ENCODE results near the gene ATP8B3. TPM values are rescaled to one million over a fixed set of nuclear protein-coding genes. Genes with fewer than 3 reads are reported as not detected.

Gene ATP8B3
- total and polyA plus RNA-seq, 9 of the 15 experiments (the other 6 are each of a cell fraction or from before 2014, with no cell fraction given) = 1.2 to 12.3 (median 3.8) TPM

DNA sequence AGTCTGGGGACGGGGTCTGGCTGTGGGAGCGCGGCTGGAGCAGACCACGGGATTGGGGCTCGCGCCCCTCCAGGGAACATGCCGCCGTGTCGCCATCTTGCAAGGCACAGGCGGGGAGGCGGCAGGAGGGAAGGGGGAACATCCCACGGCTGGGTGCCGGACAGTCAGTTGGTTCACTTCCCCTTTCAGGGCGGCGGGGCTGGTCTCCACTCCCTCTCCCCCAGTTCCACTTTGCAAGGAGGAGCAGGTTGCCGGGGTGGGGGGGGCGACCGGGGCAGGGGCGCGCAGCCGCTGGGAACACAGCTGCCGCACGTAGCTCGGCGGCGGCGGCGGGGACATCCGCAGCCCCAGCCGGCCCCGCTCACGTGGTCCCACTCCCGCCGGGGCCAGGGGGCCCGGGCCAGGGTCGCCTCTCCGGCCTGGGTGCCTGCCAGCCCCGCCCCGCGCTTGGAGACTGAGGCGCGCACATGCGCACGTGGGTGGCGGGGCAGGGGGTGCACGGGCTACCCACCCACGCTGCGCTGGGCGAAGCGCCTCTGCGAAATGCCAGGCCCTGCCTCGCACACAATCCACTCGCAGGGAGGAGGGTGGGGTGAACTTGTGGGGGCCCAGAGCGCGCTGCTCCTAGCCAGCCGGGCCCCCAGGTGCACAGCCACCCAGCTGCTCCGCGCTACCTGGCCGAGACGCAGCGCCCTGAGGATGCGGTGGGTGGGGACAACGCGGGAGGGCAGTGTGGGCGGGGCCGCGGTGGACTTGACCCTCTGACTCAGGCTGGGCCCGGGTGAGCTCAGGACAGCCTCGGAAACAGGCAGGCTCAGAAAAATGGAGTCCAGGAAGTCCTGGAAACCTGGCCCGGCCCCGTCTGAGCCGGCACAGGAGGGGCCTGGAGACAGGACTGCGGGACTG is 44.9 kb upstream of the ATP8B3 start (continued):
- TF ChIP-seq ZNF263 (CRISPR knock-in tag; IDR thresholded peaks at IDR 0.05; ENCODE audit: borderline replicate concordance) (no peak), NR3C1 (CRISPR knock-in tag; IDR thresholded peaks at IDR 0.05) (0 out of 2 replicates have a peak, but pooled peaks have one; percentile 48), CREM (IDR thresholded peaks at IDR 0.05; ENCODE audit: low read depth) (peak; percentile 68; the same call in 1 of the 2 replicates), PCBP2 (IDR thresholded peaks at IDR 0.05; ENCODE audit: low read depth, low read length, poor library complexity, severe bottlenecking) (peak; percentile 51), NR2C2 (CRISPR knock-in tag; IDR thresholded peaks at IDR 0.05) (peak; percentile 69; the same call in 1 of the 2 replicates), NR2C2 (tag; IDR thresholded peaks at IDR 0.05) (peak; percentile 91), ERF (CRISPR knock-in tag; IDR thresholded peaks at IDR 0.05) (0 out of 2 replicates have a peak, but pooled peaks have one; percentile 39), NFATC3 (IDR thresholded peaks at IDR 0.05) (no peak), HNRNPL (IDR thresholded peaks at IDR 0.05; ENCODE audit: low read depth, low read length) (peak; percentile 94), MAZ (CRISPR knock-in tag; conservative IDR thresholded peaks at IDR 0.05 in 1 of 2, IDR thresholded peaks at IDR 0.05 in 1 of 2) (peak; percentile 60 to 89), HDAC2 (IDR thresholded peaks at IDR 0.05) (peak; percentile 73), NR4A1 (CRISPR knock-in tag; IDR thresholded peaks at IDR 0.05) (peak; percentile 84; the same call in 1 of the 2 replicates), NR4A1 (tag; IDR thresholded peaks at IDR 0.05) (peak; percentile 29; the same call in 1 of the 2 replicates), U2AF2 (optimal IDR thresholded peaks at IDR 0.05; ENCODE audit: low read depth, low read length) (no peak), SMAD4 (CRISPR knock-in tag; conservative IDR thresholded peaks at IDR 0.05) (peak; percentile 63), MYNN (IDR thresholded peaks at IDR 0.05) (peak; percentile 29; the same call in 1 of the 2 replicates), MYNN (CRISPR knock-in tag; IDR thresholded peaks at IDR 0.05) (no peak), POLR2A (conservative IDR thresholded peaks at IDR 0.05) (0 out of 2 replicates have a peak, but pooled peaks have one; percentile 29), ZNF143 (CRISPR knock-in tag; IDR thresholded peaks at IDR 0.05) (peak; percentile 18; the same call in 1 of the 2 replicates), ZNF589 (CRISPR knock-in tag; IDR thresholded peaks at IDR 0.05; ENCODE audit: low read depth) (0 out of 2 replicates have a peak, but pooled peaks have one; percentile 7), HDAC8 (tag; IDR thresholded peaks at IDR 0.05) (0 out of 2 replicates have a peak, but pooled peaks have one; percentile 21), ESRRA (IDR thresholded peaks at IDR 0.05; ENCODE audit: borderline replicate concordance, low read depth) (peak; percentile 55; the same call in 1 of the 2 replicates)
- TF ChIP-seq, protein P1, sequence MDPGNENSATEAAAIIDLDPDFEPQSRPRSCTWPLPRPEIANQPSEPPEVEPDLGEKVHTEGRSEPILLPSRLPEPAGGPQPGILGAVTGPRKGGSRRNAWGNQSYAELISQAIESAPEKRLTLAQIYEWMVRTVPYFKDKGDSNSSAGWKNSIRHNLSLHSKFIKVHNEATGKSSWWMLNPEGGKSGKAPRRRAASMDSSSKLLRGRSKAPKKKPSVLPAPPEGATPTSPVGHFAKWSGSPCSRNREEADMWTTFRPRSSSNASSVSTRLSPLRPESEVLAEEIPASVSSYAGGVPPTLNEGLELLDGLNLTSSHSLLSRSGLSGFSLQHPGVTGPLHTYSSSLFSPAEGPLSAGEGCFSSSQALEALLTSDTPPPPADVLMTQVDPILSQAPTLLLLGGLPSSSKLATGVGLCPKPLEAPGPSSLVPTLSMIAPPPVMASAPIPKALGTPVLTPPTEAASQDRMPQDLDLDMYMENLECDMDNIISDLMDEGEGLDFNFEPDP (CRISPR knock-in tag; IDR thresholded peaks at IDR 0.05) = no peak
- TF ChIP-seq, protein P2, sequence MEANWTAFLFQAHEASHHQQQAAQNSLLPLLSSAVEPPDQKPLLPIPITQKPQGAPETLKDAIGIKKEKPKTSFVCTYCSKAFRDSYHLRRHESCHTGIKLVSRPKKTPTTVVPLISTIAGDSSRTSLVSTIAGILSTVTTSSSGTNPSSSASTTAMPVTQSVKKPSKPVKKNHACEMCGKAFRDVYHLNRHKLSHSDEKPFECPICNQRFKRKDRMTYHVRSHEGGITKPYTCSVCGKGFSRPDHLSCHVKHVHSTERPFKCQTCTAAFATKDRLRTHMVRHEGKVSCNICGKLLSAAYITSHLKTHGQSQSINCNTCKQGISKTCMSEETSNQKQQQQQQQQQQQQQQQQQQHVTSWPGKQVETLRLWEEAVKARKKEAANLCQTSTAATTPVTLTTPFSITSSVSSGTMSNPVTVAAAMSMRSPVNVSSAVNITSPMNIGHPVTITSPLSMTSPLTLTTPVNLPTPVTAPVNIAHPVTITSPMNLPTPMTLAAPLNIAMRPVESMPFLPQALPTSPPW (CRISPR knock-in tag; IDR thresholded peaks at IDR 0.05) = peak; percentile 96
- TF ChIP-seq, protein P3, sequence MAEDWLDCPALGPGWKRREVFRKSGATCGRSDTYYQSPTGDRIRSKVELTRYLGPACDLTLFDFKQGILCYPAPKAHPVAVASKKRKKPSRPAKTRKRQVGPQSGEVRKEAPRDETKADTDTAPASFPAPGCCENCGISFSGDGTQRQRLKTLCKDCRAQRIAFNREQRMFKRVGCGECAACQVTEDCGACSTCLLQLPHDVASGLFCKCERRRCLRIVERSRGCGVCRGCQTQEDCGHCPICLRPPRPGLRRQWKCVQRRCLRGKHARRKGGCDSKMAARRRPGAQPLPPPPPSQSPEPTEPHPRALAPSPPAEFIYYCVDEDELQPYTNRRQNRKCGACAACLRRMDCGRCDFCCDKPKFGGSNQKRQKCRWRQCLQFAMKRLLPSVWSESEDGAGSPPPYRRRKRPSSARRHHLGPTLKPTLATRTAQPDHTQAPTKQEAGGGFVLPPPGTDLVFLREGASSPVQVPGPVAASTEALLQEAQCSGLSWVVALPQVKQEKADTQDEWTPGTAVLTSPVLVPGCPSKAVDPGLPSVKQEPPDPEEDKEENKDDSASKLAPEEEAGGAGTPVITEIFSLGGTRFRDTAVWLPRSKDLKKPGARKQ (CRISPR knock-in tag; IDR thresholded peaks at IDR 0.05) = no peak
